Sciatic nerve (tissue), 1 donor: ENCODE measurements around the gene NDUFA8. TPM values are rescaled to one million over a fixed set of nuclear protein-coding genes. Genes with fewer than 3 reads are reported as not detected.

ENCODE experiments used
- microRNA-seq: library from miRNA; unstranded; fragments of <30 nt; microRNA quantifications from one replicate; pipeline ENCODE4 v1.2.0, GENCODE V29; 2020
- total RNA-seq: library from RNA; stranded (reverse); fragmentation: NEBNext Ultra II Directional; extraction: Animal tissue kit (Norgen Biotek cat#: 25700); gene quantifications from one replicate; pipeline ENCODE4 v1.2.1, GENCODE V29; 2021
- donor health status: DM: no; HTN: no; CAD: no.

Gene NDUFA8
- total RNA-seq, 1 donor from 2014 or later = 31.9 TPM

Small RNAs within 50 kb of the gene (microRNA-seq; reads per million reads assigned to microRNA genes)
- not detected for gene MIR4478

Other genes with a start within 250 kb of the NDUFA8 start
- 14.2 TPM for gene TTLL11, start 66.5 kb downstream of the NDUFA8 start, total RNA-seq
- gene MORN5, start 129 bp upstream of the NDUFA8 start, total RNA-seq = not detected
- 11.5 TPM for gene LHX6, start 69.2 kb upstream of the NDUFA8 start, total RNA-seq
- 16.0 TPM for gene RBM18, start 105.1 kb upstream of the NDUFA8 start, total RNA-seq
- gene MRRF, start 105.1 kb upstream of the NDUFA8 start, total RNA-seq = 25.9 TPM
- gene PTGS1, start 211.2 kb upstream of the NDUFA8 start, total RNA-seq = 6.0 TPM